HCT116 (cell line): ENCODE results near the gene RPRD1B. TPM values are rescaled to one million over a fixed set of nuclear protein-coding genes. Genes with fewer than 3 reads are reported as not detected.

Experiments
- ATAC-seq: fragments of 200-7000 bp; cut with Tn5 transposase; 2 replicates; pipeline ENCODE4 v1.9.1; 2020; ENCODE audit warnings: mild to moderate bottlenecking, moderate library complexity
- BruUV-seq: library from RNA; stranded (reverse); fragments of 400-500 nt; replicated peaks from 2 replicates; lab custom pipeline; 2021; lab: Mats Ljungman, UMichigan
- CTCF ChIA-PET: fragments of 300-600 bp; sonication (Branson Sonifier 250); formaldehyde crosslinking; loops from one replicate; lab custom pipeline; 2021; ENCODE audit warnings: antibody characterized with exemption; lab: Charles Lee
- POLR2A ChIA-PET: fragments of 300-600, 350-600 bp; sonication (Branson Sonifier 250); formaldehyde crosslinking; loops from one replicate; lab custom pipeline; 2021; ENCODE audit warnings: antibody characterized with exemption; lab: Charles Lee
- RAD21 ChIA-PET, 2 experiments: fragments of 300-600 bp; sonication (Branson Sonifier 250); formaldehyde crosslinking; loops; one replicate each; lab custom pipeline; 2023; ENCODE audit warnings: low total read pairs in 2 of 2; ENCODE audit not compliant: uncharacterized antibody in 2 of 2, unreplicated experiment in 2 of 2, low non-redundant PET in 1 of 2; lab: Charles Lee
- DNase-seq: peaks from one replicate; pipeline ENCODE4 v3.0.0-alpha.2; 2010; ENCODE audit warnings: low read depth, low spot score
- H2AFZ ChIP-seq: fragments of 200-600 bp; shearing (Covaris generic), sonication (generic); 2 replicates; pipeline ENCODE4 v1.6.1; 2017; ENCODE audit warnings: low read depth, mixed run types, mixed read lengths, antibody characterized with exemption, low read length; ENCODE audit not compliant: poor library complexity, severe bottlenecking
- H3K27ac ChIP-seq: 2 replicates; pipeline ENCODE4 v1.5.1; 2012; ENCODE audit warnings: low read depth, low read length
- H3K27me3 ChIP-seq: fragments of 200-600 bp; sonication (generic); 2 replicates; pipeline ENCODE4 v1.6.1; 2016; ENCODE audit warnings: mixed run types, low read length, mixed read lengths; ENCODE audit not compliant: insufficient read depth
- H3K36me3 ChIP-seq, 2 experiments: fragments of 200-500 bp in 1 of 2; fragments of 200-600 bp in 1 of 2; sonication (Bioruptor generic) in 1 of 2; sonication (generic) in 1 of 2; 2 replicates each; pipeline versions ENCODE4 v1.5.1 to v1.6.1; 2014 to 2016; ENCODE audit warnings: low read length in 2 of 2, inconsistent platforms in 1 of 2, mixed read lengths in 1 of 2, mixed run types in 1 of 2; ENCODE audit not compliant: insufficient read depth in 2 of 2, control insufficient read depth in 1 of 2
- H3K4me1 ChIP-seq, 2 experiments: fragments of 200-600 bp in 1 of 2; sonication (generic) in 1 of 2; 2 replicates each; pipeline versions ENCODE4 v1.5.1 to v1.6.1; 2012 to 2017; ENCODE audit warnings: low read length in 2 of 2, inconsistent platforms in 1 of 2, mild to moderate bottlenecking in 1 of 2, mixed read lengths in 1 of 2, mixed run types in 1 of 2, moderate library complexity in 1 of 2; ENCODE audit not compliant: insufficient read depth in 2 of 2, control insufficient read depth in 1 of 2
- H3K4me2 ChIP-seq: fragments of 200-600 bp; sonication (generic); 2 replicates; pipeline ENCODE4 v1.6.1; 2017; ENCODE audit warnings: mixed run types, low read length, mixed read lengths
- H3K4me3 ChIP-seq, 2 experiments: fragments of 200-600 bp in 1 of 2; sonication (generic) in 1 of 2; replicated peaks in 1 of 2; 2 replicates each; pipeline ENCODE4 v1.5.1; 2011 to 2016; ENCODE audit warnings: low read length in 2 of 2, control low read depth in 1 of 2, low read depth in 1 of 2, mild to moderate bottlenecking in 1 of 2, mixed read lengths in 1 of 2, mixed run types in 1 of 2
- H3K79me2 ChIP-seq: fragments of 200-600 bp; sonication (generic); 2 replicates; pipeline ENCODE4 v1.6.1; 2017; ENCODE audit warnings: mild to moderate bottlenecking, mixed run types, low read length, moderate library complexity, mixed read lengths; ENCODE audit not compliant: insufficient read depth
- H3K9ac ChIP-seq: fragments of 200-600 bp; sonication (generic); 2 replicates; pipeline ENCODE4 v1.6.1; 2016; ENCODE audit warnings: low read length, mixed read lengths
- H3K9me2 ChIP-seq: fragments of 200-600 bp; sonication (generic), shearing (Covaris generic); 2 replicates; pipeline ENCODE4 v1.6.1; 2017; ENCODE audit warnings: mixed run types, mild to moderate bottlenecking, moderate library complexity; ENCODE audit not compliant: insufficient read depth
- H3K9me3 ChIP-seq, 2 experiments: fragments of 200-500 bp in 1 of 2; fragments of 200-600 bp in 1 of 2; sonication (Bioruptor generic) in 1 of 2; sonication (generic) in 1 of 2; 2 replicates each; pipeline ENCODE4 v1.6.1; 2014 to 2017; ENCODE audit warnings: low read length in 2 of 2, mixed read lengths in 2 of 2, inconsistent platforms in 1 of 2, low read depth in 1 of 2, mild to moderate bottlenecking in 1 of 2, mixed run types in 1 of 2, moderate library complexity in 1 of 2; ENCODE audit not compliant: control insufficient read depth in 1 of 2, insufficient read depth in 1 of 2
- H4K20me1 ChIP-seq: fragments of 200-600 bp; sonication (generic), shearing (Covaris generic); 2 replicates; pipeline ENCODE4 v1.6.1; 2017; ENCODE audit warnings: mixed run types, mild to moderate bottlenecking, moderate library complexity; ENCODE audit not compliant: insufficient read depth
- EGR1 ChIP-seq: IDR thresholded peaks from 2 replicates; pipeline ENCODE4 v1.6.1; 2012; ENCODE audit warnings: low read depth
- EZH2 ChIP-seq: fragments of 200-600 bp; sonication (generic); IDR thresholded peaks from 2 replicates; pipeline ENCODE4 v1.6.1; 2017; ENCODE audit warnings: antibody characterized with exemption, mixed run types
- FOSL1 ChIP-seq: IDR thresholded peaks from 2 replicates; pipeline ENCODE4 v1.6.1; 2012; ENCODE audit warnings: low read depth
- MAX ChIP-seq: IDR thresholded peaks from 2 replicates; pipeline ENCODE4 v1.6.1; 2012
- RAD21 ChIP-seq: IDR thresholded peaks from 2 replicates; pipeline ENCODE4 v1.6.1; 2012; ENCODE audit warnings: low read depth, mild to moderate bottlenecking
- REST ChIP-seq: IDR thresholded peaks from 2 replicates; pipeline ENCODE4 v1.6.1; 2012; ENCODE audit warnings: low read depth
- SIN3A ChIP-seq: IDR thresholded peaks from 2 replicates; pipeline ENCODE4 v1.6.1; 2012; ENCODE audit warnings: low read depth
- SP1 ChIP-seq: IDR thresholded peaks from 2 replicates; pipeline ENCODE4 v1.6.1; 2012; ENCODE audit warnings: low read depth
- TCF7L2 ChIP-seq: IDR thresholded peaks from 2 replicates; pipeline ENCODE4 v1.7.0; 2011; ENCODE audit warnings: borderline replicate concordance, inconsistent platforms; ENCODE audit not compliant: insufficient read depth, insufficient read length; ENCODE audit errors: extremely low read depth
- YY1 ChIP-seq: IDR thresholded peaks from 2 replicates; pipeline ENCODE4 v1.6.1; 2011; ENCODE audit warnings: low read length, low read depth, moderate library complexity, mild to moderate bottlenecking; ENCODE audit not compliant: insufficient replicate concordance; ENCODE audit errors: extremely low read depth
- ZNF274 ChIP-seq: fragments of 200-500 bp; sonication (Bioruptor generic); IDR thresholded peaks from 2 replicates; pipeline ENCODE4 v1.6.1; 2014; ENCODE audit warnings: mild to moderate bottlenecking, low read depth, low read length, inconsistent platforms
- intact Hi-C: fragments of 100-400 bp; cut with micrococcal nuclease; formaldehyde crosslinking; loops from 2 replicates; pipeline ENCODE4 v1.10.0; 2022
- total RNA-seq: library from RNA; stranded (reverse); gene quantifications from one replicate; pipeline ENCODE4 v1.2.1, GENCODE V29; 2021; ENCODE audit not compliant: unreplicated experiment

RPRD1B gene
- total RNA-seq, 1 experiment from 2014 or later = 30.7 TPM

GRCh38 chr20:38115896-38116295, 82.3 kb downstream of the RPRD1B start (continued):
- TF ChIP-seq TCF7L2 = no peak
- no peak for TF ChIP-seq EGR1
- TF ChIP-seq ZNF274 = no peak
- no peak for TF ChIP-seq REST
- TF ChIP-seq RAD21 = no peak
- TF ChIP-seq, all 23 proteins: peak for 0

GRCh38 chr20:38116409-38117165, 83.0 kb downstream of the RPRD1B start:
- BruUV-seq = no TSS peak
- H3K4me3 ChIP-seq = no peak overlapping the region
- no peaks in the 10 kb centered on the region for H3K9me2 ChIP-seq
- H3K27ac ChIP-seq = no peak overlapping the region
- H3K9me3 ChIP-seq = no peaks in the 10 kb centered on the region
- no peaks in the 10 kb centered on the region for H3K79me2 ChIP-seq
- POLR2A ChIA-PET = no interaction called here
- H3K4me1 ChIP-seq = peaks cover 0 to 30% of the 10 kb centered on the region in 2 experiments; a peak in 2 of 4 replicates
- no peak overlapping the region for H3K4me2 ChIP-seq
- DNase-seq (no peak), ATAC-seq (no peak)
- CTCF ChIA-PET = no interaction called here
- intact Hi-C loops = no loop called here
- no peaks in the 10 kb centered on the region for H3K27me3 ChIP-seq
- no peak overlapping the region for H3K9ac ChIP-seq
- H3K36me3 ChIP-seq = no peaks in the 10 kb centered on the region
- H2AFZ ChIP-seq = no peak overlapping the region
- RAD21 ChIA-PET = no interaction called here
- no peak for TF ChIP-seq SP1
- TF ChIP-seq MAX = no peak
- no peak for TF ChIP-seq EGR1
- TF ChIP-seq SIN3A = no peak
- no peak for TF ChIP-seq YY1
- no peak for TF ChIP-seq FOSL1
- no peak for TF ChIP-seq EZH2
- no peaks in the 10 kb centered on the region for H4K20me1 ChIP-seq
